ENCODE results near the gene C19orf85.

Gene C19orf85

DNA sequence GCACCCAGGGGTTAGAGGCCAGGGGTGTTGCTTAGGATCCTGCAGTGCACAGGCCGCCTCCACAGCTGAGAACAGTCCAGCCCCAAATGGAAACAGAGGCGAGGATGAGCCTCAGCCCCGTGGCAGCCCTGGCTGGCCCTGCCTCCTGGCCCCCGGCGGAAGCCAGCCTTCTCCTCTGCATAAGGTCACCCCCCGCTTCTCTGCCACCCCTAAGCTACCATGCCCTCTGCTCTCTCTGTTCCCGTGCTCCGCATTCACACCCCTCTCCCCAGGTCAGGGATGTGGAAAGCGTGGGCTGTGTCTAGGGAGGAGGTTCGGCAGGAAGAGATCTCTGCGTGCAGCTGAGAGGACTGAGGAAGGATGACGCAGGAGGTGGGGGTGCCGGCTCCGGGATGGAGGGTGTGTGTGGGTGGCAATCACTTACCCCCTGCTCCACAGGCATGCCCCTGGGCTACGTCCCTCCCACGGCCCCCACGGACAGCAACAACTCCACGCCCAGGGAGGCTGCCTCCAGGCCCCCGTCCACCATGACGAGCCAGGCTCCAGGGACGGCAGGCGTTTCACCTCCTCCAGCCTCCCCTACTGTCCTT, 29.7 kb upstream of the C19orf85 start:
- Histone ChIP-seq H2BK120ac (ENCODE audit: low read depth, low read length) (no peak overlapping the region), H2BK12ac (ENCODE audit: low read length) (no peak overlapping the region), H4K8ac (ENCODE audit: low read depth, low read length) (no peak overlapping the region), H3K18ac (ENCODE audit: low read length) (peak overlapping the region; percentile 53), H3K27ac (replicated peaks; ENCODE audit: low read length) (no peak overlapping the region), H2BK5ac (ENCODE audit: low read length) (no peak overlapping the region), H3K79me1 (ENCODE audit: low read depth, low read length) (peaks cover 3% of the 10 kb centered on the region), H4K91ac (ENCODE audit: low read depth, low read length, poor library complexity) (no peak overlapping the region), H3K9me3 (replicated peaks in 1 of 2; ENCODE audit: control insufficient read depth in 2 of 2, insufficient read depth in 1 of 2, low read depth in 1 of 2, low read length in 2 of 2) (no peaks in the 10 kb centered on the region), H3K4ac (ENCODE audit: low read length) (no peak overlapping the region), H3K4me1 (ENCODE audit: control insufficient read depth in 2 of 2, insufficient read depth in 1 of 2, low read depth in 1 of 2, low read length in 2 of 2) (peaks cover 5 to 18% of the 10 kb centered on the region in 2 donors), H3K14ac (ENCODE audit: low read length) (peak overlapping the region; percentile 85), H2AK5ac (ENCODE audit: low read depth, low read length) (peak overlapping the region; percentile 29), H2BK15ac (ENCODE audit: low read length) (no peak overlapping the region), H3K23ac (ENCODE audit: low read depth, low read length, poor library complexity) (no peak overlapping the region), H2AFZ (ENCODE audit: low read length) (peak overlapping the region; percentile 58), H3K36me3 (replicated peaks in 1 of 2; ENCODE audit: control insufficient read depth in 2 of 2, insufficient read depth in 2 of 2, low read length in 2 of 2) (no peaks in the 10 kb centered on the region), H3K4me2 (ENCODE audit: insufficient read depth, low read length, poor library complexity, severe bottlenecking) (no peak overlapping the region), H3K9ac (ENCODE audit: low read depth, low read length, poor library complexity) (no peak overlapping the region), H3K4me3 (ENCODE audit: low read length in 2 of 2) (no peak overlapping the region), H3K27me3 (ENCODE audit: control insufficient read depth in 3 of 3, insufficient read depth in 3 of 3, low read depth in 1 of 3, low read length in 3 of 3) (no peaks in the 10 kb centered on the region)
- WGBS, 2 donors (ENCODE audit: extremely low coverage in 2 of 2, insufficient read length in 2 of 2, insufficient replicate concordance in 1 of 2), result no CpG with 5 or more reads among the region's 22 CpGs
- DNase-seq (ENCODE audit: low spot score), result no peak

- WGBS, 2 donors (ENCODE audit: extremely low coverage in 2 of 2, insufficient read length in 2 of 2, insufficient replicate concordance in 1 of 2), result no CpG with 5 or more reads among the region's 38 CpGs
- Histone ChIP-seq H3K4me2 (ENCODE audit: insufficient read depth, low read length, poor library complexity, severe bottlenecking) (no peak overlapping the region), H2AK5ac (ENCODE audit: low read depth, low read length) (peak overlapping the region; percentile 92), H3K4me3 (ENCODE audit: low read length in 2 of 2) (no peak overlapping the region), H4K8ac (ENCODE audit: low read depth, low read length) (no peak overlapping the region), H3K36me3 (replicated peaks in 1 of 2; ENCODE audit: control insufficient read depth in 2 of 2, insufficient read depth in 2 of 2, low read length in 2 of 2) (no peaks in the 10 kb centered on the region), H4K91ac (ENCODE audit: low read depth, low read length, poor library complexity) (no peak overlapping the region), H3K23ac (ENCODE audit: low read depth, low read length, poor library complexity) (peak overlapping the region; percentile 31), H3K4ac (ENCODE audit: low read length) (no peak overlapping the region), H3K9ac (ENCODE audit: low read depth, low read length, poor library complexity) (no peak overlapping the region), H2BK120ac (ENCODE audit: low read depth, low read length) (no peak overlapping the region), H2AFZ (ENCODE audit: low read length) (no peak overlapping the region), H2BK12ac (ENCODE audit: low read length) (no peak overlapping the region), H3K27me3 (ENCODE audit: control insufficient read depth in 3 of 3, insufficient read depth in 3 of 3, low read depth in 1 of 3, low read length in 3 of 3) (no peaks in the 10 kb centered on the region), H3K9me3 (replicated peaks in 1 of 2; ENCODE audit: control insufficient read depth in 2 of 2, insufficient read depth in 1 of 2, low read depth in 1 of 2, low read length in 2 of 2) (no peaks in the 10 kb centered on the region), H3K18ac (ENCODE audit: low read length) (peak overlapping the region; percentile 76), H3K79me1 (ENCODE audit: low read depth, low read length) (peaks cover 3% of the 10 kb centered on the region), H2BK15ac (ENCODE audit: low read length) (no peak overlapping the region), H3K27ac (replicated peaks; ENCODE audit: low read length) (no peak overlapping the region), H3K4me1 (ENCODE audit: control insufficient read depth in 2 of 2, insufficient read depth in 1 of 2, low read depth in 1 of 2, low read length in 2 of 2) (peaks cover 8 to 23% of the 10 kb centered on the region in 2 donors), H2BK5ac (ENCODE audit: low read length) (peak overlapping the region; percentile 66), H3K14ac (ENCODE audit: low read length) (no peak overlapping the region)
- DNase-seq (ENCODE audit: low spot score), result no peak
These were observed 29.2 kb upstream of the C19orf85 start for GRCh38 chr19:55493645-55494171.

DNA sequence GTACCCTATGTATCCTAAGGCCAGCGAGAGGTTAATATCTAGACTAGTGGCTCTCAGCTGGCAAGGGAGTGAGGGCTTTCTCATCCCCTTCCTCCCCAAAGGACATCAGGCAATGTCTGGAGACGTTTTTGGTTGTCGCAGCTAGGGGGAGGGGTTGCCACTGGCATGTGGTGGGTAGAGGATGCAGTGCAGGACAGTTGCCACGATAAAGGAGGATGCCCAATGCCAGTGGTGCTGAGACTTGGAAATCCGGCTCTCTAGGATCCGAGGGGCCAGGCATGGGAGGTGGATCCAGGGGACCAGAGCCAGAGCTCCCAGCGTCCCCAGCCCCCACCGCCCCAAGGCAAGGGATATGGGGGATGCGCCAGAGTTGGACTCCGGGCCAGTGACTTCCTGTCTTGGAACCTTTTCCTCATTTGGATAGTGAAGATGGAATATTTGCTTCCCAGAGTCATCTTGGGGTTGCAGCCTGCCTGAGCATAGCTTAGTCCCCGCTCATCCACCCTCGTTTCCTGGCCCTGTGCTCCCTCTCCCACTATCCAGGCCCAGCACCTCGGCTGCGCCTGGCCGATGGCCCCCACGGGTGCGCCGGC, 28.6 kb upstream of the C19orf85 start:
- no peaks in the 10 kb centered on the region for H3K36me3 ChIP-seq (replicated peaks in 1 of 2; ENCODE audit: control insufficient read depth in 2 of 2, insufficient read depth in 2 of 2, low read length in 2 of 2)
- no peak overlapping the region for H3K4me3 ChIP-seq (ENCODE audit: low read length in 2 of 2)
- no peak overlapping the region for H4K8ac ChIP-seq (ENCODE audit: low read depth, low read length)
- no peak overlapping the region for H2BK15ac ChIP-seq (ENCODE audit: low read length)
- DNase-seq (ENCODE audit: low spot score), result no peak
- H3K79me1 ChIP-seq (ENCODE audit: low read depth, low read length), result peaks cover 3% of the 10 kb centered on the region
- H2AFZ ChIP-seq (ENCODE audit: low read length), result no peak overlapping the region
- H4K91ac ChIP-seq (ENCODE audit: low read depth, low read length, poor library complexity), result no peak overlapping the region
- no peaks in the 10 kb centered on the region for H3K27me3 ChIP-seq (ENCODE audit: control insufficient read depth in 3 of 3, insufficient read depth in 3 of 3, low read depth in 1 of 3, low read length in 3 of 3)
- H3K18ac ChIP-seq (ENCODE audit: low read length), result peak overlapping the region; percentile 76
- no peak overlapping the region for H3K4ac ChIP-seq (ENCODE audit: low read length)
- peaks cover 12 to 27% of the 10 kb centered on the region in 2 donors for H3K4me1 ChIP-seq (ENCODE audit: control insufficient read depth in 2 of 2, insufficient read depth in 1 of 2, low read depth in 1 of 2, low read length in 2 of 2)
- H3K9ac ChIP-seq (ENCODE audit: low read depth, low read length, poor library complexity), result no peak overlapping the region
- peak overlapping the region; percentile 31 for H3K23ac ChIP-seq (ENCODE audit: low read depth, low read length, poor library complexity)
- no peak overlapping the region for H2BK12ac ChIP-seq (ENCODE audit: low read length)
- H2AK5ac ChIP-seq (ENCODE audit: low read depth, low read length), result peak overlapping the region; percentile 92
- no peak overlapping the region for H3K14ac ChIP-seq (ENCODE audit: low read length)
- no peak overlapping the region for H3K27ac ChIP-seq (replicated peaks; ENCODE audit: low read length)
- no peak overlapping the region for H3K4me2 ChIP-seq (ENCODE audit: insufficient read depth, low read length, poor library complexity, severe bottlenecking)
- WGBS, 2 donors (ENCODE audit: extremely low coverage in 2 of 2, insufficient read length in 2 of 2, insufficient replicate concordance in 1 of 2), result no CpG with 5 or more reads among the region's 18 CpGs
- H3K9me3 ChIP-seq (replicated peaks in 1 of 2; ENCODE audit: control insufficient read depth in 2 of 2, insufficient read depth in 1 of 2, low read depth in 1 of 2, low read length in 2 of 2), result no peaks in the 10 kb centered on the region
- no peak overlapping the region for H2BK120ac ChIP-seq (ENCODE audit: low read depth, low read length)
- peak overlapping the region; percentile 66 for H2BK5ac ChIP-seq (ENCODE audit: low read length)

DNA sequence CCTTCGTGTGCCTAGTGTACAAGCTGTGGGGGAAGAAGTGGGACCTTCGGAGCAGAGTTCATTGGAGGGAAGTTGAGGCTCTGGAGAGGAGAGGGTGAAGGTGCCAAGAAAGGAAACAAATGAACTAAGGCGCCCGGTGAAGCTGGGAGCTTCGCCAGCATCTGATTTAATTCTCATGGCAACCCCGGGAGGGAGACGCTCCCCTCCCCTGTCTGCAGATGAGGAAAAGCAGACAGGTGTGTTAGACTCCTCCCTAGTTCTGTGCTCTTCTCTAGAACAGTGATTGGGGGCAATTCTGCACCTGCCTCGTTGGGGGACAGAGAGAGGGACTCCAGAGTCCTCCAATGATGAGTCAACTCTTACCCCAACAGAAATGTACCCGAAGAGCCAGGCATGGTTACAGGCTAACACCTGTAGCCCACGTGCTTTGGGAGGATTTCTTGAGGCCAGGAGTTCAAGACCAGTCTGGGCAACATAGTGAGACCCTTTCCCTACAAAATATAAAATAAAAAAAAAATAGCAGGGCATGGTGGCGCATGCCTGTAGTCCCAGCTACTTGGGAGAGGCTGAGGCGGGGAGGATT, 27.9 kb upstream of the C19orf85 start:
- H2BK12ac ChIP-seq (ENCODE audit: low read length), result no peak overlapping the region

More for the DNA sequence above, 27.9 kb upstream of the C19orf85 start:
- no peak overlapping the region for H2BK15ac ChIP-seq (ENCODE audit: low read length)
- DNase-seq (ENCODE audit: low spot score), result no peak
- peaks cover 18 to 34% of the 10 kb centered on the region in 2 donors for H3K4me1 ChIP-seq (ENCODE audit: control insufficient read depth in 2 of 2, insufficient read depth in 1 of 2, low read depth in 1 of 2, low read length in 2 of 2)
- no peaks in the 10 kb centered on the region for H3K9me3 ChIP-seq (replicated peaks in 1 of 2; ENCODE audit: control insufficient read depth in 2 of 2, insufficient read depth in 1 of 2, low read depth in 1 of 2, low read length in 2 of 2)
- H2BK120ac ChIP-seq (ENCODE audit: low read depth, low read length), result no peak overlapping the region
- no peak overlapping the region for H4K8ac ChIP-seq (ENCODE audit: low read depth, low read length)
- H3K14ac ChIP-seq (ENCODE audit: low read length), result no peak overlapping the region
- H3K79me1 ChIP-seq (ENCODE audit: low read depth, low read length), result peaks cover 5% of the 10 kb centered on the region
- H3K18ac ChIP-seq (ENCODE audit: low read length), result no peak overlapping the region
- H3K36me3 ChIP-seq (replicated peaks in 1 of 2; ENCODE audit: control insufficient read depth in 2 of 2, insufficient read depth in 2 of 2, low read length in 2 of 2), result no peaks in the 10 kb centered on the region
- H3K23ac ChIP-seq (ENCODE audit: low read depth, low read length, poor library complexity), result no peak overlapping the region
- H3K4ac ChIP-seq (ENCODE audit: low read length), result no peak overlapping the region
- peak overlapping the region; percentile 6 for H2AK5ac ChIP-seq (ENCODE audit: low read depth, low read length)
- H2BK5ac ChIP-seq (ENCODE audit: low read length), result peak overlapping the region; percentile 66
- no peak overlapping the region for H3K4me3 ChIP-seq (ENCODE audit: low read length in 2 of 2)
- no peak overlapping the region for H3K27ac ChIP-seq (replicated peaks; ENCODE audit: low read length)
- H3K4me2 ChIP-seq (ENCODE audit: insufficient read depth, low read length, poor library complexity, severe bottlenecking), result no peak overlapping the region
- WGBS, 2 donors (ENCODE audit: extremely low coverage in 2 of 2, insufficient read length in 2 of 2, insufficient replicate concordance in 1 of 2), result no CpG with 5 or more reads among the region's 12 CpGs
- no peak overlapping the region for H2AFZ ChIP-seq (ENCODE audit: low read length)
- H3K9ac ChIP-seq (ENCODE audit: low read depth, low read length, poor library complexity), result no peak overlapping the region
- no peaks in the 10 kb centered on the region for H3K27me3 ChIP-seq (ENCODE audit: control insufficient read depth in 3 of 3, insufficient read depth in 3 of 3, low read depth in 1 of 3, low read length in 3 of 3)
- H4K91ac ChIP-seq (ENCODE audit: low read depth, low read length, poor library complexity), result no peak overlapping the region

All from neuronal stem cell (in vitro differentiated cells).